Natural killer cell (primary cell): ENCODE measurements around the gene EPS8. TPM values are rescaled to one million over a fixed set of nuclear protein-coding genes. Genes with fewer than 3 reads are reported as not detected.

Experiments
- ATAC-seq, 3 donors: fragments of 150-1000 bp in 2 of 3; fragments of 200-7000 bp in 1 of 3; cut with Tn5 transposase; 1 replicate in 1 of 3; 2 replicates in 2 of 3; pipeline ENCODE4 v1.10.0; 2021; ENCODE audit warnings: mild to moderate bottlenecking in 2 of 3, moderate library complexity in 2 of 3
- DNase-seq, 2 donors: peaks; one replicate each; pipeline versions ENCODE4 v3.0.0 to v3.0.0-alpha.2; 2013 to 2021; ENCODE audit warnings: mixed read lengths in 1 of 2
- H3K27ac ChIP-seq: one replicate; pipeline ENCODE4 v1.5.1; 2013; ENCODE audit warnings: mild to moderate bottlenecking, low read length
- H3K27me3 ChIP-seq: one replicate; pipeline ENCODE4 v1.6.1; 2013; ENCODE audit warnings: low read length; ENCODE audit not compliant: control insufficient read depth, insufficient read depth
- H3K36me3 ChIP-seq: one replicate; pipeline ENCODE4 v1.6.1; 2013; ENCODE audit warnings: low read length; ENCODE audit not compliant: control insufficient read depth, insufficient read depth
- H3K4me1 ChIP-seq: one replicate; pipeline ENCODE4 v1.6.1; 2013; ENCODE audit warnings: low read length; ENCODE audit not compliant: control insufficient read depth, insufficient read depth
- H3K4me3 ChIP-seq: one replicate; pipeline ENCODE4 v1.5.1; 2013; ENCODE audit warnings: low read length
- H3K9me3 ChIP-seq: one replicate; pipeline ENCODE4 v1.6.1; 2013; ENCODE audit warnings: low read length; ENCODE audit not compliant: control insufficient read depth, insufficient read depth
- H3K27ac Mint-ChIP-seq, 2 donors: one replicate each; pipeline ENCODE4 v1.8.0; 2022; ENCODE audit warnings: mild to moderate bottlenecking in 2 of 2, mixed read lengths in 2 of 2, moderate library complexity in 1 of 2
- H3K27me3 Mint-ChIP-seq, 2 donors: one replicate each; pipeline ENCODE4 v1.8.0; 2022; ENCODE audit warnings: low read depth in 2 of 2, mixed read lengths in 2 of 2
- H3K36me3 Mint-ChIP-seq: one replicate; pipeline ENCODE4 v1.8.0; 2022; ENCODE audit warnings: mixed read lengths
- H3K4me1 Mint-ChIP-seq, 2 donors: one replicate each; pipeline ENCODE4 v1.8.0; 2022; ENCODE audit warnings: mixed read lengths in 2 of 2
- H3K4me3 Mint-ChIP-seq: one replicate; pipeline ENCODE4 v1.8.0; 2022; ENCODE audit warnings: mild to moderate bottlenecking, moderate library complexity, mixed read lengths
- H3K9me3 Mint-ChIP-seq, 2 donors: one replicate each; pipeline ENCODE4 v1.8.0; 2022; ENCODE audit warnings: mixed read lengths in 2 of 2
- CTCF ChIP-seq: fragments of 200-600 bp; IDR thresholded peaks from one replicate; pipeline ENCODE4 v1.8.0; 2022; ENCODE audit warnings: antibody characterized with exemption
- WGBS: methylation state at CpG from one replicate; pipeline ENCODE4 v1.1.7; 2013; ENCODE audit warnings: missing lambda C conversion rate; ENCODE audit not compliant: insufficient coverage; 5-methylcytosine and 5-hydroxymethylcytosine counted together
- intact Hi-C: fragments of 100-400 bp; cut with micrococcal nuclease; formaldehyde crosslinking; loops from one replicate; pipeline ENCODE4 v1.14.2; 2022
- total RNA-seq, 4 donors: library from RNA; stranded (reverse); fragments of 120-200 nt in 1 of 4; gene quantifications; one replicate each; pipeline versions ENCODE4 v1.2.3 to v1.2.4, GENCODE V29; 2013 to 2022

The EPS8 gene
- total RNA-seq, 3 donors from 2014 or later (not counting 1 experiment from before 2014, with no cell fraction given): 1.5 to 2.6 (median 1.5) TPM

GRCh38 chr12:15709551-15709950, 79.6 kb downstream of the EPS8 start:
- TF ChIP-seq CTCF: no peak
- 89% methylated on average over 6 of the region's 6 CpGs for WGBS
- Mint-ChIP-seq H3K27me3 (no peaks in the 10 kb centered on the region), H3K36me3 (no peaks in the 10 kb centered on the region), H3K4me1 (no peaks in the 10 kb centered on the region), H3K4me3 (no peak overlapping the region), H3K27ac (no peak overlapping the region), H3K9me3 (no peaks in the 10 kb centered on the region)
- intact Hi-C loops: no loop called here
- H3K4me3 ChIP-seq: no peak overlapping the region
- H3K27me3 ChIP-seq: no peaks in the 10 kb centered on the region
- H3K4me1 ChIP-seq: no peaks in the 10 kb centered on the region
- DNase-seq (no peak), ATAC-seq (no peak)
- H3K9me3 ChIP-seq: no peaks in the 10 kb centered on the region
- no peaks in the 10 kb centered on the region for H3K36me3 ChIP-seq
- no peak overlapping the region for H3K27ac ChIP-seq

GRCh38 chr12:15708396-15709076, 80.7 kb downstream of the EPS8 start:
- H3K4me3 Mint-ChIP-seq: no peak overlapping the region
- H3K27me3 Mint-ChIP-seq: no peaks in the 10 kb centered on the region
- H3K9me3 Mint-ChIP-seq: no peaks in the 10 kb centered on the region
- Histone ChIP-seq H3K9me3 (no peaks in the 10 kb centered on the region), H3K27ac (no peak overlapping the region), H3K4me1 (no peaks in the 10 kb centered on the region), H3K4me3 (no peak overlapping the region), H3K27me3 (no peaks in the 10 kb centered on the region), H3K36me3 (no peaks in the 10 kb centered on the region)
- ATAC-seq: no peak
- no peaks in the 10 kb centered on the region for H3K36me3 Mint-ChIP-seq
- no peak overlapping the region for H3K27ac Mint-ChIP-seq
- intact Hi-C loops: no loop called here
- no peak for DNase-seq
- no peak for TF ChIP-seq CTCF
- H3K4me1 Mint-ChIP-seq: no peaks in the 10 kb centered on the region
- 87% methylated on average over 2 of the region's 2 CpGs for WGBS

- Histone ChIP-seq H3K9me3 (no peaks in the 10 kb centered on the region), H3K4me3 (no peak overlapping the region), H3K27ac (no peak overlapping the region), H3K4me1 (no peaks in the 10 kb centered on the region), H3K27me3 (no peaks in the 10 kb centered on the region), H3K36me3 (no peaks in the 10 kb centered on the region)
- 86% methylated on average over 5 of the region's 6 CpGs for WGBS
- ATAC-seq: no peak
- no peak for DNase-seq
- intact Hi-C loops: no loop called here
- Mint-ChIP-seq H3K4me3 (no peak overlapping the region), H3K4me1 (no peaks in the 10 kb centered on the region), H3K36me3 (no peaks in the 10 kb centered on the region), H3K9me3 (no peaks in the 10 kb centered on the region), H3K27ac (no peak overlapping the region), H3K27me3 (no peaks in the 10 kb centered on the region)
- TF ChIP-seq CTCF: no peak
Observed at GRCh38 chr12:15707516-15708199, 81.5 kb downstream of the EPS8 start.
